SKM-1 treated with dmso at 0.1 percent for 144 hours (cell line): ENCODE data around the gene ZNF562.
"Not testable (repeated sequence)": the region's sequence is repeated elsewhere in the genome, so short reads cannot be mapped to it uniquely, and the experiment has no call there.

Experiments used
- DNase-seq: peaks from one replicate; lab custom pipeline; 2025; ENCODE audit not compliant: unreplicated experiment; lab: John Stamatoyannopoulos, UW

ZNF562 gene

DNA sequence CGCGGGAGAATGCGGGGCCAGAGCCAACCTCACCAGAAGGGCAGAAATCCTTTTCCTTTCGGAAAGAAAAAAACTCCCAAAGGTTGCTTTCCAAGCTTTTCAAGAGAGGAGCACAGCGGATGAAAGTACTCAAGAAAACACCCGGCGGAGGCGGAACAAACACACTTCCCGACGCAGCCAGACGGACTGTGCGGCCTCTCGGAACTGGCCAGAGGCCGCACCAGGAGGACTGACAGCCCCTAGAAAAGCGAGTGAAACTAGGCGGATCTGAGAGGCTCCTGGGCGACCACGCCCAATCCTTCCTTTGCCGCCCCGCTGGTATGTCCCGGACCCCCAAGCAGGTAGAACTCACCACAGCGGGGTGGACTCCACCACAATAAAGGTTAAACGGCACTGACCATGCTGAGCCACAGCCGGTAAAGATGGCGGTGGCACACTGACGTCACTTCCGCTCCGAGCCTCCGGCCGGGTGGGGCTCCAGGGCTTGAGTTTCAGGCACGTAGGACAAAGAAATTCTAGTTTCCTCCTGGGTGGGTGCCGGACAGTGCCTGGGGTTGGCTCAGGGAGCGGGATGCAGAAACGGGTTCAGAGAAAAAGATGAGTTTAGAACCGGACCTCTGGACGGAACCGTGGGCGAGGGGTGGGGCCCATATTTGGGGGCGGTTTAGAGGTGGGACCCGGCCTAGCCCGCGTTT is at the start of gene ZNF562:
TSS of gene ZNF562 (minus strand) at position 438 of the 695 bp plus-strand sequence. CDS start 14,356 bp downstream, outside the sequence.
- DNase-seq = no peak

GRCh38 chr19:9724157-9724556 is 49.3 kb upstream of the ZNF562 start:
- no peak for DNase-seq

DNA sequence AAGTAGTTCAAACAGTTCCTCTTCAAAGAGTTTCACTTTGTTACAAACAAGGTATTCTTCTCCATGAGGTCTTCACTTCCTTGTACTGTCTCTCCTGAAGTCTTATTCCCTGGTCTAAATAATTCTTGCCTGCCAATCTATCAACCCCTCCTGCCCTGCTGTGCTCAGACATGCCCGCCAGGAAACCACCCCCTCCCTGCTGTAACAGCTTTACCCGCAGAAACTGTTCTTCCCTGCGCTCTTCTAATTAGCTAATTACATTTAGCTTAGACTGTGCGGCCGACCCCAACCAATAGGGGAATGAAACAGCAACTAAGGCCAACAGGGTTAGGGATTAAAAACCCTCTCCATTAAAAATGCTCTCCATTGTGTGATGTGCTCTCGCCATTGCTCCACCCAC is 47.0 kb upstream of the ZNF562 start:
- DNase-seq = peak; percentile 55

GRCh38 chr19:9720541-9720940 is 45.6 kb upstream of the ZNF562 start:
- no peak for DNase-seq

GRCh38 chr19:9711815-9712214 is 36.9 kb upstream of the ZNF562 start:
- no peak for DNase-seq

DNA sequence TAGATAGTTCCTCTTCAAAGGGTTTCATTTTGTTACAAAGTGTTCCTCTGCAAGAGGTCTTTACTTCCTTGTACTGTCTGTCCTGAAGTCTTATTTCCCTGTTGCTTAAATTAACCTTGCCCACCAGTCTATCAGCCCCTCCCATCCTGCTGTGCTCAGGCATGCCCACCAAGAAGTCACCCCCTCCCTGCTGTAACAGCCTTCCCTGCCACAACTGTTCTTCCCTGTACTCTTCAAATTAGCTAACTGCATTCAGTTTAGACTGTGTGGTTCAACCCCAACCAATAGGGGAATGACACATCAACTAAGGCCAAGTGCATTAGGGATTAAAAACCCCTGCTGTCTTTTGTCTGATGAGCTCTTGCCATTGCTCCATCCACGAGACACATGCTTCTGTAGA is 34.4 kb upstream of the ZNF562 start:
- DNase-seq = peak; percentile 31

DNA sequence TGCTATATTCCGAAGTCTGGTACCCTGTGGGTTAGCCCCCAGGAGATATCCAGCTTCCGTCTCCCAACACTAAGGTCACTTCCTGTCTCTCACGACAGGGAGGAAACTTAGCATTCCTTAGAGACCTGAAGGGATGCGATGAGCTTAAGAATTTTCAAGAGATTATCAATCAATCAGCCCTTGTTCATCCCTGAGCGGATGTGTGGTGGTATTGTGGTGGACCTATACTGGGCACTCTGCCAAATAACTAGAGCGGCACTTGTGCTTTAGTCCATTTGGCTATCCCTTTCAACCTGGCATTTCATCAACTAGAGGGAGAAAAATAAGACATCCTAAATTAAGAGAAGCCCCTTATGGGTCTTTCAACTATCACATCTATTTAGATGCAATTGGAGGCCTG is 30.9 kb upstream of the ZNF562 start:
- no peak for DNase-seq

- DNase-seq = no peak
Observed at GRCh38 chr19:9702186-9702585, 27.3 kb upstream of the ZNF562 start.

DNA sequence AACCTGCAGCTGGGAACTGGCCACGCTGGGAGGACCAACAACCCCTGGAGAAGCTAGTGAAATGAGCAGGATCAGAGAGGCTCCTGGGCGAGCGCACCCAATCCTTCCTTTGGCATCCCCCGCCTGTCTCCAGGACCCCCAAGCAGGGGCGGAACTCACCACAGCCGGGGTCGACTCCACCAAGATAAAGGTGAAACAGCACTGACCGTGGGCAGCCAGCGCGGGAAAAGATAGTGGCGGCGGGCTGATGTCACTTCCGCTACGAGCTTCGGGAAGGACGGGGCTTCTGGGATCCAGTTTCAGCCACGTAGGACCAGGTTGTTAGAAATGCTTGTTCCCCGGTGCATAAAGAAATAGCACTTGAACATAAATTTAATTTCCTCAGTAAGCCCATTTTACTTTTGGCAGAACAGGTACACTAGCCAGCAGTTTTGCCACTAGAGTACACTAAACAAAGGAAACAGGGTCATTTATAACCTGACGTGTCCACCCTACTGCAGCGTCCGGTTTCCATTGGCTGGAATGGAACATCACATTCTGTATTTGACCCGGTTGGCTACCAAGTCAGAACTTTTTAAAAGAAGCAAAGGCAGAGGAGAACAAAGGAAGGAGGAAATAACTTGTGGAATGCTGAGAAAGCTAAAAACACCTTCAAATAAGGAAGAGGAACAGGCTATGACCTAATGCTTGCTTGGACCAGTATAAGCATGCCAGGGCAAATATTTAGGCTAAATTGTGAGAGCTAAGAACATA is 25.5 kb upstream of the ZNF562 start:
- no peak for DNase-seq

DNA sequence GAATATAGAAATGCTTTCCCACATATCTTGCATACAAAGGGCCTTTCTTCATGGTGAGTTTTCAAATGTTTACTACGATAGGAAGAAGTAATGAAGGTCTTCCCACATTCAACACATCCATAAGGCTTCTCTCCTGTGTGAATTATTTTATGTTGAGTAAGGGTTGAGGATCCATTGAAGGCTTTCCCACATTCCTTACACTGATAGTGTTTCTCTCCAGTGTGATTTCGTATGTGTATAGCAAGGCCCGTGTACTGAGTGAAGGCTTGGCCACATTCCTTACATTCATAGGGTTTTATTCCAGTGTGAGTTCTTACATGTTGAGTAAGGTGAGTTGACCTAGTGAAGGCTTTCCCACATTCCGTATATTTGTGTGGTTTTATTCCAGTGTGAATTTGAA is 15.4 kb upstream of the ZNF562 start:
- DNase-seq = not testable (repeated sequence)

DNA sequence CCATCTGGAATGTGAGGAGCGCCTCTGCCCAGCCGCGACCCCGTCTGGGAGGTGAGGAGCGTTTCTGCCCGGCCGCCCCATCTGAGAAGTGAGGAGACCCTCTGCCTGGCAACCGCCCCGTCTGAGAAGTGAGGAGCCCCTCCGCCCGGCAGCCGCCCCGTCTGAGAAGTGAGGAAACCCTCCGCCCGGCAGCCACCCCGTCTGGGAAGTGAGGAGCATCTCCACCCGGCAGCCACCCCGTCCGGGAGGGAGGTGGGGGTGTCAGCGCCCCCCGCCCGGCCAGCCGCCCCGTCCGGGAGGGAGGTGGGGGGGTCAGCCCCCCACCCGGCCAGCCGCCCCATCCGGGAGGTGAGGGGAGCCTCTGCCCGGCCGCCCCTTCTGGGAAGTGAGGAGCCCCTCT is 5.1 kb upstream of the ZNF562 start:
- DNase-seq = not testable (repeated sequence)

GRCh38 chr19:9675358-9675901 is 530 bp upstream of the ZNF562 start:
- not testable (repeated sequence) for DNase-seq

GRCh38 chr19:9673912-9674662 is 813 bp downstream of the ZNF562 start:
- no peak for DNase-seq

GRCh38 chr19:9672893-9673292 is 2.0 kb downstream of the ZNF562 start:
- DNase-seq = no peak

DNA sequence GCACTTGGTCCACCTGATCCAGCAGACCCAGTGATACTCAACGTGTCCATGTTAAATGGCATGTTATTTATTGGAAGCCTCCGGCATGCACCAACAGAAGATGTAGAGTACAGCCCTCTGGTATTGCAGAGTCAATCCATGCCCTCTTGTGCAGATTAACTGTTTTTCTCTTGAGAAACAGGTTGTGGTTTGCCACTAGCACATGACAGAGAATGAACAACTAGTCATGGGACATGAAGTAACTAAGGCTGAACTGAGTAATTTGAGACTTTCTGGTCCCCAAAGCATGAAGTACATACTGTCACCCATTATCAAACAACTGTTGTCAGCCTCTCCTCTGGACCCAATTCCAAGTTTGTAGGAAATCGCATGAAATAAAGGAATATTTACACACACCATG is 3.2 kb downstream of the ZNF562 start:
- DNase-seq = no peak

- no peak for DNase-seq
Observed at GRCh38 chr19:9668544-9668943, 6.4 kb downstream of the ZNF562 start.

- no peak for DNase-seq
Observed at GRCh38 chr19:9667898-9668297, 7.0 kb downstream of the ZNF562 start.

DNA sequence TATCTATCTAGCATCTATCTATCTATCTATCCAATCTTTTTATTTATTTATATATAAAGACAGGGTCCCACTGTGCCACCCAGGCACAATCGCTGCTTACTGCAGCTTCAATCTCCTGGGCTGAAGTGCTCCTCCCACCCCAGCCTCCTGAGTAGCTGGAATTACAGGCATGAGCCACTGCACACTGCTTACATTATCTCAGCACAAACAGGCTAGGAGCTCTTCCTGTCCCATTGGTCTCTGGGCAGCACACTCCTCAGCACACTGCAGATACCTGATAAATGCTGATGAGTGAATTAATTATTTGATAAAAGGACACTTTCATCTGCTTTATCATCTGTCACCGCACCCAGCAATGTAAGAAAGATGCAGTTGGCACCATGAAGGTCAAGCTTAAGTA is 16.1 kb downstream of the ZNF562 start:
- no peak for DNase-seq

- not testable (repeated sequence) for DNase-seq
Observed at GRCh38 chr19:9653066-9653555, 21.8 kb downstream of the ZNF562 start.

DNA sequence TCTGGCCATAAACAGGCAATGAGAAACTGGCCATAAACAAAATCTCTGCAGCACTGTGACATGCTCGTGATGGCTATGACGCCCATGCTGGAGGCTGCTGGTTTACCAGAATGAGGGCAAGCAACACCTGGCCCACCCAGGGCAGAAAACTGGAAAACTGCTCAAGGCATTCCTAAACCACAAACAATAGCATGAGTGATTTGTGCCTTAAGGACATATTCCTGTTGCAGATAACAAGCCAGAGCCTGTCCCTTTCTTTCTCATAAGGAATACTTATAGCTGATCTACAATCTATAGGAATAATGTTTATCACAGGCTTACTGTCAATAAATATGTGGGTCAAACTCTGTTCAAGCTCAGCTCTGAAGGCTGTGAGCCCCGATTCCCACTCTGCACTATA is 23.4 kb downstream of the ZNF562 start:
- DNase-seq = not testable (repeated sequence)

GRCh38 chr19:9650345-9650744 is 24.6 kb downstream of the ZNF562 start:
- no peak for DNase-seq
